Measurements from ENCODE around the gene HMGB1. TPM values are rescaled to one million over a fixed set of nuclear protein-coding genes. Genes with fewer than 3 reads are reported as not detected.

Gene HMGB1
- total and polyA plus RNA-seq, 2 of the 13 experiments (the other 11 are each of a cell fraction or from before 2014, with no cell fraction given) = 115 to 584 TPM

DNA sequence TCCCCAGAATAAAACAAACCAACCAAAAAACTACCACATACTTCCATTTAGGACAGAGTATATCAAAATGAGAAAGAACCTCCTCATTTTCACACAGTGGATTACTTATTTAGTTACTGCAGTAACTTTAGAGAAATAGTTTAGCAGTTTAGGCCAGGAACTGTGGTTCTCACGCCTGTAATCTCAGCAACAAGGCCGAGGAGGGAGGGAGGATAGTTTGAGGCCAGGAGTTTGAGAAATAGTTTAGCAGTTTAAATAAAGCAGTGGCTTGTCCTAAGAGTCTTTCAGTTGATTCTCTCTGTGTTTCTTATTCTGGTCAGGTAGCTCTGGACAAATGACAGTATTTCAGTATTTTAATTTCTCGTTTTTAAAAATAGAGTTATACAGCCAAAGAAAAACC, 9.4 kb downstream of the HMGB1 start (continued):
- no peak for TF ChIP-seq JUND (CRISPR knock-in tag; IDR thresholded peaks at IDR 0.05)
- no peak for TF ChIP-seq ETV6 (CRISPR knock-in tag; conservative IDR thresholded peaks at IDR 0.05)
- TF ChIP-seq KLF9 (CRISPR knock-in tag; IDR thresholded peaks at IDR 0.05; ENCODE audit: low read depth) = no peak

DNA sequence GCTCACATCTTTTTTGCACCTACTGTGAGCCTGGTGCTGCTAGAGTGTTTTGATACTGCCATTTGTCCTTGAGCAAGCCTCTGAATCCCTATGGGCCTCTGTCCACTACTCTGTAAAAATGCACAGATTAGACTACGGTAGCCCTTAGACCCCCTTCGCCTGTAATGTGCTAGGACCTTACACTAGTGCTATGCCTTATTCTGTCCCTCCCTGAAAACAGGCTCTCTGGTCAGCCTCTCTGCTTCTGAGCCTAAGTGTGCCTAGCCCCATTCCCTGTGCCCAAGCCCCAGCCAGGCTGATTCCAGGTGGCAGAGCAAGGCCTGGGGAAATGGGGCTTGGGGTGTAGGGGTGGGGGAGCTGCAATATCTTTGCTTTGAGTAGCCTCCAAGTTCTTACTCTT, 10.7 kb downstream of the HMGB1 start:
- no peaks in the 10 kb centered on the region; a peak in 1 of 5 replicates for H3K36me3 ChIP-seq (replicated peaks in 1 of 2; ENCODE audit: control insufficient read depth in 1 of 2, insufficient read depth in 2 of 2, low read length in 2 of 2)

More for the DNA sequence above, 10.7 kb downstream of the HMGB1 start:
- Histone ChIP-seq H3K4me1 (ENCODE audit: insufficient read depth, low read length) (no peaks in the 10 kb centered on the region), H2AFZ (ENCODE audit: low read length) (no peak overlapping the region), H3K79me2 (ENCODE audit: insufficient read depth, low read length) (no peaks in the 10 kb centered on the region), H3K9ac (ENCODE audit: insufficient read depth, low read depth, low read length) (no peak overlapping the region), H4K20me1 (ENCODE audit: insufficient read depth, low read length) (no peaks in the 10 kb centered on the region), H3K4me2 (ENCODE audit: low read depth, low read length) (no peak overlapping the region), H3K4me3 (replicated peaks in 1 of 3; ENCODE audit: insufficient read depth in 1 of 3, low read depth in 2 of 3, low read length in 3 of 3) (no peak overlapping the region), H3K9me3 (ENCODE audit: low read length) (no peaks in the 10 kb centered on the region), H3K27ac (ENCODE audit: extremely low read length, insufficient read depth, low read length) (no peak overlapping the region), H3K27me3 (ENCODE audit: control insufficient read depth in 1 of 2, insufficient read depth in 2 of 2, low read length in 2 of 2) (no peaks in the 10 kb centered on the region)
- in situ Hi-C loops (cut with HindIII; ENCODE audit: extremely low pct_ligation_motif_present, low pct_unique_long_range_greater_than_20kb) (no loop called here), intact Hi-C loops (cut with micrococcal nuclease; ENCODE audit: unreplicated experiment) (no loop called here)
- TF ChIP-seq JDP2 (CRISPR knock-in tag; IDR thresholded peaks at IDR 0.05; ENCODE audit: borderline replicate concordance) (no peak), TMF1 (CRISPR knock-in tag; IDR thresholded peaks at IDR 0.05; ENCODE audit: low read depth) (no peak), ZNF543 (CRISPR knock-in tag; IDR thresholded peaks at IDR 0.05) (no peak), ZSCAN22 (CRISPR knock-in tag; IDR thresholded peaks at IDR 0.05) (no peak), ZNF33B (CRISPR knock-in tag; IDR thresholded peaks at IDR 0.05) (no peak), ZMAT3 (CRISPR knock-in tag; conservative IDR thresholded peaks at IDR 0.05) (no peak), NFE2L1 (CRISPR knock-in tag; IDR thresholded peaks at IDR 0.05; ENCODE audit: borderline replicate concordance) (no peak), ZNF777 (CRISPR knock-in tag; IDR thresholded peaks at IDR 0.05) (no peak), SMARCE1 (IDR thresholded peaks at IDR 0.05; ENCODE audit: borderline replicate concordance) (no peak), NFATC3 (CRISPR knock-in tag; IDR thresholded peaks at IDR 0.05) (no peak), AKAP8 (CRISPR knock-in tag; IDR thresholded peaks at IDR 0.05) (no peak), CBX2 (IDR thresholded peaks at IDR 0.05; ENCODE audit: low read depth, low read length) (no peak), CBX2 (CRISPR knock-in tag; IDR thresholded peaks at IDR 0.05; ENCODE audit: low read depth) (no peak), KDM5A (IDR thresholded peaks at IDR 0.05; ENCODE audit: borderline replicate concordance, low read length) (no peak), HOXA3 (CRISPR knock-in tag; IDR thresholded peaks at IDR 0.05) (no peak), JUN (CRISPR knock-in tag; IDR thresholded peaks at IDR 0.05) (no peak), ZC3H13 (CRISPR knock-in tag; IDR thresholded peaks at IDR 0.05) (no peak), CENPT (CRISPR knock-in tag; IDR thresholded peaks at IDR 0.05; ENCODE audit: low read depth) (no peak), ZFP90 (CRISPR knock-in tag; IDR thresholded peaks at IDR 0.05; ENCODE audit: borderline replicate concordance) (no peak)
- ATAC-seq (peak; percentile 71), DNase-seq (ENCODE audit: low spot score) (no peak), FAIRE-seq (no peak)
- BruUV-seq (replicated peaks) = no TSS peak
- WGBS (ENCODE audit: low lambda C conversion rate) = 50% methylated on average over 2 of the region's 2 CpGs
- ChIA-PET POLR2A (no interaction called here), CTCF (ENCODE audit: low intra/inter-chr PET ratio, low total read pairs) (no interaction called here)

Data from HepG2 (cell line).